Kidney (tissue), 14 donors: Measurements from ENCODE around the gene CALML6. TPM values are rescaled to one million over a fixed set of nuclear protein-coding genes. Genes with fewer than 3 reads are reported as not detected.
A peak's percentile ranks its signal among the peaks of the same experiment; 100 is the strongest.

Experiments
- DNase-seq, 5 donors: peaks; one replicate each; pipeline ENCODE4 v3.0.0-alpha.2; 2013 to 2020
- FAIRE-seq: peaks from 2 replicates; lab custom pipeline; 2012; peaks lifted over from hg19 to GRCh38; lab: Jason Lieb, UNC
- H3K27ac ChIP-seq, 2 donors: one replicate each; pipeline ENCODE4 v1.7.0; 2013; ENCODE audit warnings: low read depth in 2 of 2, low read length in 2 of 2, inconsistent platforms in 1 of 2
- H3K27me3 ChIP-seq: one replicate; pipeline ENCODE4 v1.7.1; 2013; ENCODE audit warnings: low read length, inconsistent platforms; ENCODE audit not compliant: control insufficient read depth, insufficient read depth
- H3K36me3 ChIP-seq, 3 donors: one replicate each; pipeline versions ENCODE4 v1.7.0 to v1.7.1; 2013; ENCODE audit warnings: low read length in 3 of 3, control low read depth in 1 of 3, inconsistent platforms in 1 of 3; ENCODE audit not compliant: insufficient read depth in 3 of 3, control insufficient read depth in 2 of 3
- H3K4me1 ChIP-seq, 3 donors: one replicate each; pipeline versions ENCODE4 v1.7.0 to v1.7.1; 2013; ENCODE audit warnings: low read length in 3 of 3, inconsistent platforms in 1 of 3, low read depth in 1 of 3; ENCODE audit not compliant: control insufficient read depth in 2 of 3, insufficient read depth in 2 of 3
- H3K4me3 ChIP-seq, 3 donors: one replicate each; pipeline versions ENCODE4 v1.7.0 to v1.8.1; 2013; ENCODE audit warnings: low read length in 3 of 3, control low read depth in 1 of 3, inconsistent platforms in 1 of 3
- H3K9ac ChIP-seq, 3 donors: one replicate each; pipeline versions ENCODE4 v1.7.0 to v1.7.1; 2013; ENCODE audit warnings: low read length in 3 of 3, control low read depth in 1 of 3, inconsistent platforms in 1 of 3
- H3K9me3 ChIP-seq, 3 donors: one replicate each; pipeline versions ENCODE4 v1.7.0 to v1.7.1; 2013; ENCODE audit warnings: low read length in 3 of 3, control low read depth in 1 of 3, inconsistent platforms in 1 of 3; ENCODE audit not compliant: control insufficient read depth in 2 of 3, insufficient read depth in 1 of 3
- intact Hi-C: fragments of 100-400 bp; cut with DNase I; formaldehyde crosslinking; loops from one replicate; pipeline ENCODE4 v1.11.1; 2022
- polyA plus RNA-seq: library from polyadenylated mRNA; stranded (reverse); fragments of 350-450 nt; fragmentation: Illumina TruSeq; extraction: RNeasy Lipid Tissue Mini Kit (QIAGEN cat#74804); gene quantifications from one replicate; pipeline ENCODE4 v1.2.3, GENCODE V29; 2014; ENCODE audit warnings: low read depth, low replicate concordance; ENCODE audit not compliant: insufficient read depth
- total RNA-seq: library from RNA; stranded (reverse); fragmentation: NEBNext Ultra II Directional; extraction: Animal tissue kit (Norgen Biotek cat#: 25700); gene quantifications from one replicate; pipeline ENCODE4 v1.2.1, GENCODE V29; 2021
- TF ChIP-seq, protein P1 (sequence below): IDR thresholded peaks from 3 replicates; pipeline ENCODE4 v1.5.1; 2012; ENCODE audit warnings: mild to moderate bottlenecking, moderate library complexity, borderline replicate concordance; ENCODE audit not compliant: insufficient read depth; ENCODE audit errors: extremely low read depth
- donor health status: control.
- donor health status: control.
- donor health status: control.
- donor health status: control.
- donor health status: control.
- donor health status: DM: yes; HTN: yes; CAD: no.
- donor health status: Normal renal cell carcinoma (clear cell type).

Gene CALML6
- total and polyA plus RNA-seq, 2 donors from 2014 or later = 0.13 to 1.2 TPM

DNA sequence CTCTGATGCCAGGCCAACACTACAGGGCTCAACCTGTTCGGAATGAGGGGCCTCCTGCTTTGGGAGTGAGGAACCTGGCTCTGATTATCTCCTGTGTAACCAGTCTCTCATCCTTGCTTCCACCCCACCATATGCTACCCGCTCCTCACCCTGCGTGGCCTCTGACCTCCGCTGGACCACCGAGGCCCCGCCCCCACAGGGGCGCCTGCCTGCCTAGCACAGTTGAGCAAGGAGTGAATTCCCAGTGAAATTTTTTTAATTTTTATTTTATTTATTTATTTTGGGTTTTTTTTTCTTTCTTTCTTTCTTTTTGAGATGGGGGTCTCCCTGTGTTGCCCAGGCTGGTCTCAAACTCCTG, 22.3 kb upstream of the CALML6 start:
- Histone ChIP-seq H3K9ac (no peak overlapping the region), H3K4me3 (peak overlapping the region in 1 of 3 donors; percentile 62), H3K9me3 (no peaks in the 10 kb centered on the region), H3K27me3 (no peaks in the 10 kb centered on the region), H3K36me3 (no peaks in the 10 kb centered on the region), H3K4me1 (peaks cover 0 to 22% (median 15%) of the 10 kb centered on the region in 3 donors), H3K27ac (peak overlapping the region in 1 of 2 donors; percentile 67)
- TF ChIP-seq, protein P1, sequence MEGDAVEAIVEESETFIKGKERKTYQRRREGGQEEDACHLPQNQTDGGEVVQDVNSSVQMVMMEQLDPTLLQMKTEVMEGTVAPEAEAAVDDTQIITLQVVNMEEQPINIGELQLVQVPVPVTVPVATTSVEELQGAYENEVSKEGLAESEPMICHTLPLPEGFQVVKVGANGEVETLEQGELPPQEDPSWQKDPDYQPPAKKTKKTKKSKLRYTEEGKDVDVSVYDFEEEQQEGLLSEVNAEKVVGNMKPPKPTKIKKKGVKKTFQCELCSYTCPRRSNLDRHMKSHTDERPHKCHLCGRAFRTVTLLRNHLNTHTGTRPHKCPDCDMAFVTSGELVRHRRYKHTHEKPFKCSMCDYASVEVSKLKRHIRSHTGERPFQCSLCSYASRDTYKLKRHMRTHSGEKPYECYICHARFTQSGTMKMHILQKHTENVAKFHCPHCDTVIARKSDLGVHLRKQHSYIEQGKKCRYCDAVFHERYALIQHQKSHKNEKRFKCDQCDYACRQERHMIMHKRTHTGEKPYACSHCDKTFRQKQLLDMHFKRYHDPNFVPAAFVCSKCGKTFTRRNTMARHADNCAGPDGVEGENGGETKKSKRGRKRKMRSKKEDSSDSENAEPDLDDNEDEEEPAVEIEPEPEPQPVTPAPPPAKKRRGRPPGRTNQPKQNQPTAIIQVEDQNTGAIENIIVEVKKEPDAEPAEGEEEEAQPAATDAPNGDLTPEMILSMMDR = no peak
- intact Hi-C loops = no loop called here
- DNase-seq (peak in 1 of 5 donors; percentile 62), FAIRE-seq (no peak)

DNA sequence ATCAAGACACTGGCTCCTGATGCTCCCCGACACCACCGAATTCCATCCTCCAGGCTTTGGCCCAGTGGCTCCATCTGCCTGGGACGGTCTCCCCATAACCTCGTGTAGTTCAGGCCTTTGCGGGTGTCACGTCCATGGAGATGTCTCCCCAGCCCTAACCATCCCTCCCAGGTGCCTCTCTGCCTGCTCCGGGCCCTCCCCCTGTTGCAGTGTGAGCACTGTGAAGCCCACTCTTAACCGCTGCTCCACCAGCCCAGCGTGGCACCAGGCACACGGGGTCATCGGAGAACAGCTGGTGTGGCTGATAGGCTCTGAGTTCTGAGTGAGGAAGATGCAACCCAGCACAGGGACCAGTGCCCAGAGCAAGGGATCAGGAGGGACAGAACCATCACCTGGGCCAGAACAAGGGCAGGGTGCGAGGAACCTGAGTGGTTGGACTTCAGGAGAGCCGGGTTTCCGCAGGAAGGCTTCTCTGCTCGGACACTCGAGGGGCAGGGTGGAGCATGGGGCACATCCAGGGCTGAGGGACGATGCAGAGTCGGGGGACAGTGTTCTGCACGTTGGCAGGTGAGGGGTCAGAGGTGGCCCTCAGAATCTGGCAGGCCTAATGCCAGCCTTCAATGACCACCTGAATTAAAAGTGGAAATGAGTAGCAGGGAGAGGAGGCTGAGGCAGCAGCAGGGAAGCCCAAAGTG, 21.6 kb upstream of the CALML6 start:
- Histone ChIP-seq H3K4me1 (peaks cover 0 to 22% (median 15%) of the 10 kb centered on the region in 3 donors), H3K4me3 (no peak overlapping the region), H3K9me3 (no peaks in the 10 kb centered on the region), H3K27me3 (no peaks in the 10 kb centered on the region), H3K9ac (no peak overlapping the region), H3K36me3 (no peaks in the 10 kb centered on the region), H3K27ac (no peak overlapping the region)
- intact Hi-C loops = no loop called here
- no peak for FAIRE-seq
- TF ChIP-seq, protein P1 = no peak
- peak in 2 of 5 donors; percentile 45 to 61 for DNase-seq

DNA sequence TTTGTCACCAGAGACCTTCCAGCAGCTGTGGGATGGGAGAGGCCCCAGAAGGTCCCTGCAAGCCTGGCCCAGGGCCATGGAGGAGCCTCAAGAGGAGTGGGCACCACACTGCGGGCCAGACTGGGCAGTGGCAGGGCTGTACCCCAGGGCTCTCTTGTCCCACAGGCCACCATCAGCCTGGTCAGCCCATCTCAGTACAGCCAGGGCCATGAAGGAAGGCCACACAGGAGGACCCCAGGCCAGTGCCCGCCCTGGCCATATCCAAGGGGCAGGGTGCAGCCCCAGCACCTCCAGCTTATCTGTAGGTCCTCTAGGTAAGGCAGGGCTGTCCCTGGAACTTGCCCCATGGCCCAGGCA, 21.1 kb upstream of the CALML6 start:
- intact Hi-C loops = no loop called here
- no peaks in the 10 kb centered on the region for H3K9me3 ChIP-seq
- H3K4me1 ChIP-seq = peaks cover 0 to 19% (median 12%) of the 10 kb centered on the region in 3 donors
- H3K27ac ChIP-seq = no peak overlapping the region
- no peak overlapping the region for H3K4me3 ChIP-seq
- H3K9ac ChIP-seq = no peak overlapping the region
- TF ChIP-seq, protein P1 = no peak
- peak in 1 of 5 donors; percentile 61 for DNase-seq
- no peaks in the 10 kb centered on the region for H3K36me3 ChIP-seq
- no peak for FAIRE-seq
- no peaks in the 10 kb centered on the region for H3K27me3 ChIP-seq
